Bronchial epithelial cell (primary cell): ENCODE measurements around the gene HIGD2A. TPM values are rescaled to one million over a fixed set of nuclear protein-coding genes. Genes with fewer than 3 reads are reported as not detected.
A peak's percentile ranks its signal among the peaks of the same experiment; 100 is the strongest.

Experiments used
- DNase-seq: peaks from one replicate; pipeline ENCODE4 v3.0.0-alpha.2; 2010; ENCODE audit warnings: low read depth
- FAIRE-seq: peaks from 2 replicates; lab custom pipeline; 2011; peaks lifted over from hg19 to GRCh38; lab: Jason Lieb, UNC
- H3K27me3 ChIP-seq: 2 replicates; pipeline ENCODE4 v1.5.1; 2011; ENCODE audit warnings: low read length; ENCODE audit not compliant: control insufficient read depth, insufficient read depth
- H3K36me3 ChIP-seq: 2 replicates; pipeline ENCODE4 v1.5.1; 2011; ENCODE audit warnings: low read length; ENCODE audit not compliant: control insufficient read depth, insufficient read depth
- H3K4me3 ChIP-seq: 2 replicates; pipeline ENCODE4 v1.5.1; 2011; ENCODE audit warnings: mild to moderate bottlenecking, low read depth, low read length, control low read depth
- CTCF ChIP-seq: IDR thresholded peaks from 2 replicates; pipeline ENCODE4 v1.5.1; 2011; ENCODE audit warnings: mild to moderate bottlenecking, moderate library complexity, low read length, control low read depth, inconsistent platforms; ENCODE audit not compliant: insufficient read depth, severe bottlenecking
- total RNA-seq: library from RNA; depleted of rRNA; stranded (reverse); fragments of >200 nt; gene quantifications from 2 replicates; pipeline ENCODE4 v1.2.1, GENCODE V29; 2014

The HIGD2A gene
- 20.8 and 22.7 TPM in 2 replicates for total RNA-seq

- DNase-seq (peak; percentile 97), FAIRE-seq (peak; percentile 82)
- no peaks in the 10 kb centered on the region for H3K27me3 ChIP-seq
- TF ChIP-seq CTCF: no peak
- H3K4me3 ChIP-seq: peak within 1 kb of the TSS; percentile 93
- H3K36me3 ChIP-seq: peaks cover 26% of the 10 kb centered on the region
Measured at GRCh38 chr5:176388444-176389134, at the start of gene HIGD2A, which contains the start of gene NOP16. HIGD2A (plus strand) TSS chr5:176388751; CDS start chr5:176388820, 69 bp downstream. NOP16 (minus strand) TSS chr5:176388598; CDS start chr5:176388539, 59 bp downstream.

GRCh38 chr5:176339304-176339703, 49.2 kb upstream of the HIGD2A start:
- FAIRE-seq (no peak), DNase-seq (no peak)
- no peak for TF ChIP-seq CTCF
- no peaks in the 10 kb centered on the region for H3K36me3 ChIP-seq
- H3K4me3 ChIP-seq: no peak overlapping the region
- no peaks in the 10 kb centered on the region for H3K27me3 ChIP-seq

DNA sequence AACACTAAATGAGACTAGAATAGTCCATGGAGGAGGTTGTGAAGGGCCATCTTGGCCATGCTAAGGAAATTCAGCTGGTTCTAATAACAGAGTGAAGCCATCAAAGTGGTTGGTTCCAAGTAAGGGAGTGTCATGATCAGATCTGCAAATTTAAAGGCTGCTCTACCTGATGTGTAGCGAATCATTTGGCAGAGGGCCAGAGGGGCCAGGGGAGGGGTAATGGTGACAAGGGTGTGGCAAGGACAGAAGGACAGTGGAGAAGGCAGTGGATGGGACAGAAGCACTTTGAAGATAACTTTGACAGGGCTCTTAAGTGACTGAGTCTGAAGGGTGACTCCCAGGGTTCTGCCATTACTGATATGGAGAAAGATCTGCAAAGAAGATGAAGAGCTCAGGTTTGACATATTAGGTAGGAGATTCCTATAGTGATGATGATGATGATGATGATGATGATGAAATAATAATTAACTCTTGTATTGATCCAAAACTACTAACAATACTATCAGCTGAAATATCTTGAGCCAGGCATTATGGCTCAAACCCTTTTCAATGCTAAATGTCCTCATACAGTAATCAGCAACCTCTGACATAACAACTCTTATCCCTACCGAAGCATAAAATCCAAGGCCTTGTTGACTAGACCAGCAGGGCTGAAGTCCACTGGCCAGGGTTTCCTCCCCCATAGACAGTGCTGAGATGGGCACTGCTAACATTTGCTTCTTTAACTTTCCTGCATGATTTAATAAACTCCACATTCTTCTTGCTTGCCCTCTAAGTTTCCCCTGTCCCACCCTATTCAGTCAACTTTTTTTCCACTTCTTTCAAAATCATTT, 47.0 kb upstream of the HIGD2A start:
- no peak for TF ChIP-seq CTCF
- Histone ChIP-seq H3K27me3 (no peaks in the 10 kb centered on the region), H3K4me3 (no peak overlapping the region), H3K36me3 (peaks cover 2% of the 10 kb centered on the region)
- FAIRE-seq: peak; percentile 64
- no peak for DNase-seq

DNA sequence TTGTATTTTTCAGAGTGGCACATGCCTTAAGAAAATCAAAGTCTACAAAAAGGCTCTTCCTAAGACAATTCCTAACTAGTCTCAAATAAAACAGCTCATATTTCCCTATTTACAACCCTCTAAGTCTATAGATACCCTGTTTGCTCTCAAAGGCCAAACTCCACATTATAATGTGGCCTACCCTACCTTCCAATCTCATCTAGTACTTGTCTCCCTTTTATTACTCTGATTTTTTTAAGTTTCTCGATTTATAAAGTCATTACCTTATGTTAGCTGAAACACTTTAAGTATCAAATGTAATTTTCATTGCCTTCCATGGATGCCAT, 46.4 kb upstream of the HIGD2A start:
- H3K4me3 ChIP-seq: no peak overlapping the region
- no peak for TF ChIP-seq CTCF
- no peak for FAIRE-seq

DNA sequence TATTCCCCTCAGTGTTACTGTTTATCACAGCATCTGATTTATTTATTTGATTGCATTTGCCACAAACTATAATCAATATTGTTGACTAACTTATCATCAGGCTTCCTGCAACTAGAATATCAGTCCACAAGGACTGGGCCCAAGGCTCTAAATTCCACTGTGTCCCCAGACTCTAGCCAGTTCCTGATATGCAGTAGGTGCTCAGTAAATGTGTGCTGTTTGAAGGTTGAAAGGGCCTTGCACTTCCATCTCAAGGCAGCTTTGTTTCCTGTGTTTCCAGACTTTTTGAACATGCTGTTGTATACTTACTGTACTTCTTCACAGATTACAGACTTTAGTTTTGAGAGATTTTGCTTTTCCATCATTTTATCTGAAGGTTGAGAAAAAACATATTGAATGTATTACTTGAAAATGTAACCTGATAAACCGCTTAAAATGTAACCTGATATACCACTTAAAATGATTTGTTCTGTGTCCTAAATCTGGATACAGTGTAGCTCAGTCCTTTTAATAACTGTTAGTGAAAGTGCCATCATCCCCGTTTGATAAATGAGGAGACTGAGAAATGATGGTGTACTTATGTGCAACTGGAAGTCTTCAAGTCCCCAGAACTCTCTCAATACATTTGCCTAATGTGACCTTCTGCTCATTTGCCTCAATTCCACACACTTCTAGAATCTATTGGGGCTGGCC, 45.6 kb upstream of the HIGD2A start:
- TF ChIP-seq CTCF: no peak
- peaks cover 8% of the 10 kb centered on the region for H3K36me3 ChIP-seq

More for the DNA sequence above, 46.4 kb upstream of the HIGD2A start:
- peaks cover 5% of the 10 kb centered on the region for H3K36me3 ChIP-seq
- no peak for DNase-seq
- no peaks in the 10 kb centered on the region for H3K27me3 ChIP-seq

More for the DNA sequence above, 45.6 kb upstream of the HIGD2A start:
- H3K27me3 ChIP-seq: no peaks in the 10 kb centered on the region
- H3K4me3 ChIP-seq: no peak overlapping the region
- FAIRE-seq (no peak), DNase-seq (no peak)
